GM12878 (cell line): ENCODE results near the gene SMIM35.

Source experiments
- FOXK2 ChIP-seq: fragments of 450-650 bp; IDR thresholded peaks from 2 replicates; pipeline ENCODE4 v1.6.1; 2017; ENCODE audit warnings: mild to moderate bottlenecking, moderate library complexity
- RAD21 ChIP-seq: IDR thresholded peaks from 2 replicates; pipeline ENCODE4 v1.6.1; 2011; ENCODE audit warnings: mild to moderate bottlenecking, low read depth, low read length, moderate library complexity; ENCODE audit not compliant: insufficient read depth

GRCh38 chr11:117999354-117999993 lies 87.3 kb downstream of the SMIM35 start:
- TF ChIP-seq FOXK2 (no peak), RAD21 (no peak)
